ENCODE measurements around the gene MOV10.

Gene MOV10

GRCh38 chr1:112744009-112744578, 69.6 kb downstream of the MOV10 start:
- peak; percentile 67 for TF ChIP-seq CTCF (IDR thresholded peaks at IDR 0.05; ENCODE audit: low read depth, low read length)
- peak overlapping the region; percentile 35 for H3K4me3 ChIP-seq (ENCODE audit: low read depth, low read length)

GRCh38 chr1:112748396-112748795, 73.9 kb downstream of the MOV10 start:
- H3K4me3 ChIP-seq (ENCODE audit: low read depth, low read length), result no peak overlapping the region
- no peak for TF ChIP-seq CTCF (IDR thresholded peaks at IDR 0.05; ENCODE audit: low read depth, low read length)

Measured in WI38 (cell line).